Left ventricle myocardium inferior (tissue), 1 donor: Measurements from ENCODE around the gene DHCR7. TPM values are rescaled to one million over a fixed set of nuclear protein-coding genes. Genes with fewer than 3 reads are reported as not detected.

Source experiments
- DNase-seq: peaks from one replicate; pipeline ENCODE4 v3.0.0-alpha.2; 2020
- H3K27ac ChIP-seq: fragments of 200-600 bp; replicated peaks from 2 replicates; pipeline ENCODE4 v1.8.0; 2021
- H3K27me3 ChIP-seq: fragments of 200-600 bp; 2 replicates; pipeline ENCODE4 v1.8.0; 2021; ENCODE audit warnings: low read depth
- H3K36me3 ChIP-seq: fragments of 200-600 bp; 2 replicates; pipeline ENCODE4 v1.8.0; 2021
- H3K4me1 ChIP-seq: fragments of 200-600 bp; 2 replicates; pipeline ENCODE4 v1.8.0; 2021
- H3K4me3 ChIP-seq: fragments of 200-600 bp; 2 replicates; pipeline ENCODE4 v1.8.0; 2021; ENCODE audit warnings: mild to moderate bottlenecking, moderate library complexity
- H3K9me3 ChIP-seq: fragments of 200-600 bp; replicated peaks from 2 replicates; pipeline ENCODE4 v1.8.0; 2021
- CTCF ChIP-seq: fragments of 200-600 bp; IDR thresholded peaks from 2 replicates; pipeline ENCODE4 v1.8.0; 2021; ENCODE audit warnings: antibody characterized with exemption, mild to moderate bottlenecking, borderline replicate concordance
- intact Hi-C: fragments of 100-400 bp; cut with micrococcal nuclease; formaldehyde crosslinking; loops from one replicate; pipeline ENCODE4 v1.11.0; 2022
- total RNA-seq: library from RNA; stranded (reverse); fragmentation: NEBNext Ultra II Directional; extraction: Animal tissue kit (Norgen Biotek cat#: 25700); gene quantifications from one replicate; pipeline ENCODE4 v1.2.1, GENCODE V29; 2021
- donor health status: DM: no; HTN: yes; CAD: no; lungs with severe emphysema.

The DHCR7 gene
- total RNA-seq, 1 donor from 2014 or later = 39.1 TPM

- no peaks in the 10 kb centered on the region for H3K36me3 ChIP-seq
- H3K27ac ChIP-seq = no peak overlapping the region
- H3K4me3 ChIP-seq = no peak overlapping the region
- H3K27me3 ChIP-seq = peaks cover 85% of the 10 kb centered on the region
- intact Hi-C loops = no loop called here
- no peak for TF ChIP-seq CTCF
- DNase-seq = no peak
- H3K9me3 ChIP-seq = no peaks in the 10 kb centered on the region
- no peaks in the 10 kb centered on the region for H3K4me1 ChIP-seq
Measured at GRCh38 chr11:71396548-71397123, 51.6 kb downstream of the DHCR7 start.

GRCh38 chr11:71395774-71396173 lies 52.4 kb downstream of the DHCR7 start:
- Histone ChIP-seq H3K4me3 (no peak overlapping the region), H3K27me3 (peaks cover 92% of the 10 kb centered on the region), H3K27ac (no peak overlapping the region), H3K9me3 (no peaks in the 10 kb centered on the region), H3K36me3 (no peaks in the 10 kb centered on the region), H3K4me1 (no peaks in the 10 kb centered on the region)
- intact Hi-C loops = no loop called here
- DNase-seq = no peak
- TF ChIP-seq CTCF = no peak

- H3K27me3 ChIP-seq = peaks cover 92% of the 10 kb centered on the region
- DNase-seq = no peak
- no peak overlapping the region for H3K27ac ChIP-seq
- H3K36me3 ChIP-seq = no peaks in the 10 kb centered on the region
- no peaks in the 10 kb centered on the region for H3K9me3 ChIP-seq
- no peak overlapping the region for H3K4me3 ChIP-seq
- H3K4me1 ChIP-seq = no peaks in the 10 kb centered on the region
- intact Hi-C loops = no loop called here
- TF ChIP-seq CTCF = no peak
Measured at GRCh38 chr11:71395263-71395560, 53.0 kb downstream of the DHCR7 start.

GRCh38 chr11:71393283-71393682 lies 54.9 kb downstream of the DHCR7 start:
- H3K27me3 ChIP-seq = peaks cover 96% of the 10 kb centered on the region
- no peak overlapping the region for H3K4me3 ChIP-seq
- no peaks in the 10 kb centered on the region for H3K9me3 ChIP-seq
- DNase-seq = no peak
- TF ChIP-seq CTCF = no peak
- intact Hi-C loops = no loop called here
- H3K27ac ChIP-seq = no peak overlapping the region
- H3K36me3 ChIP-seq = no peaks in the 10 kb centered on the region
- no peaks in the 10 kb centered on the region for H3K4me1 ChIP-seq

- no peak for DNase-seq
- Histone ChIP-seq H3K27ac (no peak overlapping the region), H3K4me1 (no peaks in the 10 kb centered on the region), H3K36me3 (no peaks in the 10 kb centered on the region), H3K9me3 (no peaks in the 10 kb centered on the region), H3K27me3 (peaks cover 94% of the 10 kb centered on the region), H3K4me3 (no peak overlapping the region)
- intact Hi-C loops = no loop called here
- no peak for TF ChIP-seq CTCF
Measured at GRCh38 chr11:71391796-71392195, 56.4 kb downstream of the DHCR7 start.

- no peaks in the 10 kb centered on the region for H3K36me3 ChIP-seq
- H3K4me3 ChIP-seq = no peak overlapping the region
- no peak for TF ChIP-seq CTCF
- no peak overlapping the region for H3K27ac ChIP-seq
- H3K9me3 ChIP-seq = no peaks in the 10 kb centered on the region
- H3K27me3 ChIP-seq = peaks cover 94% of the 10 kb centered on the region
- intact Hi-C loops = no loop called here
- no peaks in the 10 kb centered on the region for H3K4me1 ChIP-seq
- no peak for DNase-seq
Measured at GRCh38 chr11:71391352-71391751, 56.8 kb downstream of the DHCR7 start.
